Keratinocyte (primary cell): ENCODE measurements around the gene S1PR3. TPM values are rescaled to one million over a fixed set of nuclear protein-coding genes. Genes with fewer than 3 reads are reported as not detected.

Source experiments
- DNase-seq: peaks from one replicate; pipeline ENCODE4 v3.0.0-alpha.2; 2011; ENCODE audit warnings: low read depth, missing footprints, low spot score
- FAIRE-seq: peaks from 2 replicates; lab custom pipeline; 2011; peaks lifted over from hg19 to GRCh38; lab: Jason Lieb, UNC
- H2AFZ ChIP-seq: 2 replicates; pipeline ENCODE4 v1.6.0; 2012; ENCODE audit warnings: low read length, control low read depth, inconsistent platforms; ENCODE audit not compliant: control insufficient read depth
- H3K27ac ChIP-seq: 2 replicates; pipeline ENCODE4 v1.5.1; 2011; ENCODE audit warnings: low read length; ENCODE audit not compliant: control insufficient read depth, insufficient read depth
- H3K27me3 ChIP-seq: 3 replicates; pipeline ENCODE4 v1.6.0; 2011; ENCODE audit warnings: low read length; ENCODE audit not compliant: control insufficient read depth, insufficient read depth; ENCODE audit errors: extremely low read depth
- H3K36me3 ChIP-seq, 2 experiments: 2 replicates in 1 of 2; 3 replicates in 1 of 2; pipeline ENCODE4 v1.5.1; 2011; ENCODE audit warnings: low read length in 2 of 2, mild to moderate bottlenecking in 1 of 2; ENCODE audit not compliant: control insufficient read depth in 2 of 2, insufficient read depth in 2 of 2; ENCODE audit errors: extremely low read depth in 1 of 2
- H3K4me1 ChIP-seq: 3 replicates; pipeline ENCODE4 v1.5.1; 2011; ENCODE audit warnings: low read length; ENCODE audit not compliant: control insufficient read depth, insufficient read depth; ENCODE audit errors: extremely low read depth
- H3K4me2 ChIP-seq: 3 replicates; pipeline ENCODE4 v1.6.0; 2011; ENCODE audit warnings: low read depth, low read length; ENCODE audit not compliant: control insufficient read depth, insufficient read depth; ENCODE audit errors: extremely low read depth
- H3K4me3 ChIP-seq, 3 experiments: fragments of 200-600 bp in 1 of 3; sonication (generic) in 1 of 3; 2 replicates in 2 of 3; 3 replicates in 1 of 3; pipeline ENCODE4 v1.5.1; 2011 to 2016; ENCODE audit warnings: low read length in 3 of 3, mild to moderate bottlenecking in 3 of 3, control low read depth in 2 of 3, inconsistent platforms in 1 of 3, low read depth in 1 of 3, mixed read lengths in 1 of 3, mixed run types in 1 of 3, moderate library complexity in 1 of 3; ENCODE audit not compliant: control insufficient read depth in 2 of 3, insufficient read depth in 2 of 3; ENCODE audit errors: extremely low read depth in 1 of 3
- H3K79me2 ChIP-seq: 2 replicates; pipeline ENCODE4 v1.6.0; 2012; ENCODE audit warnings: low read length; ENCODE audit not compliant: control insufficient read depth, insufficient read depth
- H3K9ac ChIP-seq: 3 replicates; pipeline ENCODE4 v1.6.0; 2011; ENCODE audit warnings: low read length; ENCODE audit not compliant: control insufficient read depth, insufficient read depth; ENCODE audit errors: extremely low read depth
- H3K9me1 ChIP-seq: 3 replicates; pipeline ENCODE4 v1.6.0; 2011; ENCODE audit warnings: low read length; ENCODE audit not compliant: control insufficient read depth, insufficient read depth; ENCODE audit errors: extremely low read depth
- H3K9me3 ChIP-seq: 2 replicates; pipeline ENCODE4 v1.5.1; 2012; ENCODE audit warnings: low read depth, low read length; ENCODE audit not compliant: control insufficient read depth
- H4K20me1 ChIP-seq: 3 replicates; pipeline ENCODE4 v1.6.0; 2011; ENCODE audit warnings: low read length; ENCODE audit not compliant: control insufficient read depth, insufficient read depth; ENCODE audit errors: extremely low read depth
- CTCF ChIP-seq, 3 experiments: IDR thresholded peaks in 1 of 3; conservative IDR thresholded peaks in 1 of 3; optimal IDR thresholded peaks in 1 of 3; 2 replicates in 2 of 3; 3 replicates in 1 of 3; pipeline versions ENCODE3 to v1.5.1; 2011; ENCODE audit warnings: low read length in 3 of 3, mild to moderate bottlenecking in 3 of 3, moderate library complexity in 2 of 3, control low read depth in 1 of 3, inconsistent platforms in 1 of 3; ENCODE audit not compliant: insufficient read depth in 2 of 3; ENCODE audit errors: extremely low read depth in 1 of 3
- EZH2 ChIP-seq: IDR thresholded peaks from one replicate; pipeline ENCODE4 v1.6.1; 2012; ENCODE audit warnings: inconsistent platforms, mild to moderate bottlenecking, low read length, moderate library complexity
- dilution Hi-C: fragments of 300-500 bp; cut with MboI; formaldehyde crosslinking; loops from one replicate; pipeline ENCODE4 v1.7.0; 2020; ENCODE audit warnings: low sequenced_read_pairs; ENCODE audit not compliant: extremely low pct_ligation_motif_present
- polyA plus RNA-seq, 5 experiments: library from polyadenylated mRNA; depleted of rRNA in 3 of 5; stranded (reverse) in 3 of 5; stranded (forward) in 1 of 5; unstranded in 1 of 5; fragments of >200 nt; gene quantifications; 1 replicate in 1 of 5; 2 replicates in 3 of 5; 3 replicates in 1 of 5; pipeline versions ENCODE4 v1.2.1 to v1.2.3, GENCODE V29; 2011 to 2012; ENCODE audit warnings: missing spikeins in 2 of 5, low read depth in 1 of 5, low replicate concordance in 1 of 5

Gene S1PR3
- polyA plus RNA-seq, 1 donor (not counting 4 experiments of a cell fraction or from before 2014, with no cell fraction given), result 4.1 TPM

DNA sequence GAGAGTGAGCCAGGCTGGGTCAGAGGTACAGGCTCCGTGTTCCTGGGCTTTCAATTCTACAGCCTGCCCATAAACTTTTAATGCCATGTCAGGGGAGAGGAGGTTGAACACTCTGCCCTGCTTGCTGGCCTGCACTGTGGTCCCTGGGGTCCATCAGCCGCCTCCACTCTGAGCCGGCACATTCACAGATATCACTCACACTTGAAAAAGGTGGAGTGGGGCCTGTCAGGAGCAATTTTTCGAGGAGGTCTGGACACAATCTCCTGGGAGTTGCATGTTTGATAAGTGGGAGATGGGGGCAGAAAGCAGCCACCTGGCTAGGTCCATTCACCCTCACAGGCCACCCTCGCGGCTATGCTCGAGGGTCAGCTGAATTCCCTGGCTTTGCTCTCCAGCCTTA lies 22.9 kb downstream of the S1PR3 start:
- Histone ChIP-seq H4K20me1 (no peaks in the 10 kb centered on the region), H3K4me3 (no peak overlapping the region), H3K4me1 (peaks cover 5% of the 10 kb centered on the region), H3K9me3 (no peaks in the 10 kb centered on the region), H3K36me3 (no peaks in the 10 kb centered on the region), H3K4me2 (no peak overlapping the region), H3K27me3 (no peaks in the 10 kb centered on the region), H3K27ac (no peak overlapping the region), H3K9ac (no peak overlapping the region), H2AFZ (no peak overlapping the region), H3K9me1 (no peaks in the 10 kb centered on the region), H3K79me2 (no peaks in the 10 kb centered on the region)
- FAIRE-seq, result no peak
- no peak for DNase-seq
- dilution Hi-C loops, result no loop called here
- TF ChIP-seq EZH2 (no peak), CTCF (optimal IDR thresholded peaks at IDR 0.05 in 1 of 3, IDR thresholded peaks at IDR 0.05 in 1 of 3, conservative IDR thresholded peaks at IDR 0.05 in 1 of 3; ENCODE audit: extremely low read depth in 1 of 3, insufficient read depth in 2 of 3, low read length in 3 of 3) (no peak)

DNA sequence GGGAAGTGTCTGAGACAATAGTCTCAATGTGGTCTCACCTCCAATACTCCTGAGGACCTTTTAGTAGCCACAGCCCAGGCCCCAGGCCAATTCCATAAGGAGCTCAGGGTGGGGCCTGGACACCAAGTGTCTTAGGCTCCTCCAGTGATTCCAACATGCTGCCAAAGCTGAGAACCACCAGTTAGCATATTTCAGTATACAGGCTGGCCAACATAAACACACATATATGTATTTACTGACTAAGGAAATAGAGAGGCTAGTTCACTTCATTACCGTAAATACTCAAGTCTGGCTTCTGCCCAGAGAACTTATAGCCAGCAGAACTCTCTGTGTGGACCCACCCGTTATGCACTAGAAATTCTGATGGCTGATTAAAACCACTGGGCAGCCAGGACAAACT lies 24.1 kb downstream of the S1PR3 start:
- TF ChIP-seq CTCF (optimal IDR thresholded peaks at IDR 0.05 in 1 of 3, IDR thresholded peaks at IDR 0.05 in 1 of 3, conservative IDR thresholded peaks at IDR 0.05 in 1 of 3; ENCODE audit: extremely low read depth in 1 of 3, insufficient read depth in 2 of 3, low read length in 3 of 3), result no peak
- no peak for TF ChIP-seq EZH2
- no peak overlapping the region for H3K9ac ChIP-seq
- no peaks in the 10 kb centered on the region for H3K9me3 ChIP-seq
- H2AFZ ChIP-seq, result no peak overlapping the region
- no peaks in the 10 kb centered on the region for H4K20me1 ChIP-seq
- no peaks in the 10 kb centered on the region for H3K27me3 ChIP-seq
- DNase-seq, result no peak
- no peak overlapping the region for H3K27ac ChIP-seq
- FAIRE-seq, result no peak
- no peaks in the 10 kb centered on the region for H3K36me3 ChIP-seq
- H3K4me1 ChIP-seq, result peaks cover 5% of the 10 kb centered on the region
- H3K4me3 ChIP-seq, result no peak overlapping the region
- dilution Hi-C loops, result no loop called here
- no peaks in the 10 kb centered on the region for H3K9me1 ChIP-seq
- H3K4me2 ChIP-seq, result no peak overlapping the region
- H3K79me2 ChIP-seq, result no peaks in the 10 kb centered on the region
